MCF 10A (cell line): Measurements from ENCODE around the gene KCNIP3. TPM values are rescaled to one million over a fixed set of nuclear protein-coding genes. Genes with fewer than 3 reads are reported as not detected.

ENCODE experiments used
- BruUV-seq: library from RNA; stranded (reverse); fragments of 400-500 nt; replicated peaks from 2 replicates; lab custom pipeline; 2021; lab: Mats Ljungman, UMichigan
- CTCF ChIA-PET: fragments of 300-600 bp; sonication (Branson Sonifier 250); formaldehyde crosslinking; extraction: SDS; loops from one replicate; lab custom pipeline; 2021; ENCODE audit warnings: antibody characterized with exemption, inconsistent platforms; lab: Yijun Ruan, JAX
- POLR2A ChIA-PET: fragments of 300-600, 350-650 bp; sonication (Branson Sonifier 250); formaldehyde crosslinking; extraction: SDS; loops from one replicate; lab custom pipeline; 2020; ENCODE audit warnings: antibody characterized with exemption, inconsistent platforms; lab: Yijun Ruan, JAX
- DNase-seq: peaks from one replicate; pipeline ENCODE4 v3.0.0-alpha.2; 2018; ENCODE audit not compliant: unreplicated experiment
- H3K27ac Mint-ChIP-seq: one replicate; pipeline ENCODE4 v1.8.0; 2022; ENCODE audit warnings: mild to moderate bottlenecking, low read depth, mixed read lengths; ENCODE audit not compliant: unreplicated experiment
- H3K27me3 Mint-ChIP-seq: one replicate; pipeline ENCODE4 v1.8.0; 2022; ENCODE audit warnings: mixed read lengths; ENCODE audit not compliant: insufficient read depth, unreplicated experiment
- H3K36me3 Mint-ChIP-seq: one replicate; pipeline ENCODE4 v1.8.0; 2022; ENCODE audit warnings: mild to moderate bottlenecking, moderate library complexity, mixed read lengths; ENCODE audit not compliant: insufficient read depth, unreplicated experiment
- H3K4me1 Mint-ChIP-seq: one replicate; pipeline ENCODE4 v1.8.0; 2022; ENCODE audit warnings: mixed read lengths; ENCODE audit not compliant: insufficient read depth, unreplicated experiment
- H3K4me3 Mint-ChIP-seq: one replicate; pipeline ENCODE4 v1.8.0; 2022; ENCODE audit warnings: mild to moderate bottlenecking, moderate library complexity, mixed read lengths; ENCODE audit not compliant: unreplicated experiment
- H3K9me3 Mint-ChIP-seq: one replicate; pipeline ENCODE4 v1.8.0; 2022; ENCODE audit warnings: mixed read lengths; ENCODE audit not compliant: unreplicated experiment
- CTCF ChIP-seq: fragments of 200-600 bp; IDR thresholded peaks from one replicate; pipeline ENCODE4 v1.8.0; 2022; ENCODE audit warnings: antibody characterized with exemption, mild to moderate bottlenecking; ENCODE audit not compliant: unreplicated experiment
- intact Hi-C: fragments of 100-400 bp; cut with micrococcal nuclease; formaldehyde crosslinking; loops from 2 replicates; pipeline ENCODE4 v1.14.1; 2022
- total RNA-seq: library from RNA; stranded (reverse); gene quantifications from 2 replicates; pipeline ENCODE4 v1.2.3, GENCODE V29; 2022

KCNIP3 gene
- total RNA-seq, 1 experiment from 2014 or later = 15.6 TPM

- no peak for DNase-seq
- ChIA-PET POLR2A (interaction anchor here (1.0 to 2.3 kb wide), 2 partner anchors 14 to 43 kb away, joined by 5 to 16 read pairs; partner anchors contain the start of gene FAHD2A), CTCF (interaction anchor here (0.9 to 3.4 kb wide), 7 partner anchors 9 to 205 kb away, joined by 3 to 19 read pairs (median 6); partner anchors contain the start of gene FAHD2A)
- intact Hi-C loops = no loop called here
- no peak overlapping the region for H3K27ac Mint-ChIP-seq
- peaks cover 15% of the 10 kb centered on the region for H3K4me1 Mint-ChIP-seq
- no peak for TF ChIP-seq CTCF
- H3K9me3 Mint-ChIP-seq = no peaks in the 10 kb centered on the region
- no TSS peak for BruUV-seq
- H3K27me3 Mint-ChIP-seq = no peaks in the 10 kb centered on the region
- peaks cover 17% of the 10 kb centered on the region for H3K36me3 Mint-ChIP-seq
- H3K4me3 Mint-ChIP-seq = no peak overlapping the region
Observed at GRCh38 chr2:95388091-95388692, 91.0 kb downstream of the KCNIP3 start.

GRCh38 chr2:95388856-95389244 lies 91.7 kb downstream of the KCNIP3 start:
- Mint-ChIP-seq H3K27me3 (no peaks in the 10 kb centered on the region), H3K9me3 (no peaks in the 10 kb centered on the region), H3K36me3 (peaks cover 17% of the 10 kb centered on the region), H3K4me3 (no peak overlapping the region), H3K4me1 (peaks cover 13% of the 10 kb centered on the region), H3K27ac (no peak overlapping the region)
- DNase-seq = peak; percentile 41
- POLR2A ChIA-PET = interaction anchor here (1.0 to 2.3 kb wide), 2 partner anchors 14 to 43 kb away, joined by 5 to 16 read pairs; partner anchors contain the start of gene FAHD2A
- intact Hi-C loops = no loop called here
- no peak for TF ChIP-seq CTCF
- BruUV-seq = no TSS peak
- CTCF ChIA-PET = interaction anchor here (0.7 to 3.4 kb wide), 17 partner anchors 9 to 1185 kb away, joined by 3 to 19 read pairs (median 4); partner anchors contain the start of gene FAHD2A

GRCh38 chr2:95389245-95390119 lies 92.3 kb downstream of the KCNIP3 start:
- CTCF ChIA-PET = interaction anchor here (0.6 to 3.4 kb wide), 21 partner anchors 8 to 1184 kb away, joined by 3 to 19 read pairs (median 4); partner anchors contain the start of gene FAHD2A
- Mint-ChIP-seq H3K9me3 (no peaks in the 10 kb centered on the region), H3K27ac (no peak overlapping the region), H3K36me3 (peaks cover 14% of the 10 kb centered on the region), H3K4me3 (no peak overlapping the region), H3K4me1 (peaks cover 7% of the 10 kb centered on the region), H3K27me3 (no peaks in the 10 kb centered on the region)
- BruUV-seq = no TSS peak
- peak; percentile 73 for DNase-seq
- POLR2A ChIA-PET = interaction anchor here (0.6 to 2.3 kb wide), 3 partner anchors 13 to 44 kb away, joined by 3 to 16 read pairs (median 5); partner anchors contain the start of gene FAHD2A
- intact Hi-C loops = no loop called here
- TF ChIP-seq CTCF = peak; percentile 90
